Lower lobe of right lung (tissue), 2 donors: ENCODE measurements around the gene LLCFC1. TPM values are rescaled to one million over a fixed set of nuclear protein-coding genes. Genes with fewer than 3 reads are reported as not detected.

Experiments
- ATAC-seq, 2 donors: fragments of 200-7000 bp; cut with Tn5 transposase; one replicate each; pipeline ENCODE4 v1.9.1; 2020 to 2022; ENCODE audit warnings: mild to moderate bottlenecking in 2 of 2, moderate library complexity in 2 of 2
- DNase-seq: peaks from one replicate; pipeline ENCODE4 v3.0.0-alpha.2; 2020
- H3K27ac ChIP-seq: fragments of 200-600 bp; one replicate; pipeline ENCODE4 v1.8.0; 2022
- H3K27me3 ChIP-seq: fragments of 200-600 bp; one replicate; pipeline ENCODE4 v1.8.0; 2022; ENCODE audit warnings: low read depth
- H3K36me3 ChIP-seq: fragments of 200-600 bp; one replicate; pipeline ENCODE4 v1.8.0; 2022; ENCODE audit warnings: mild to moderate bottlenecking
- H3K4me1 ChIP-seq: fragments of 200-600 bp; one replicate; pipeline ENCODE4 v1.8.0; 2022
- H3K4me3 ChIP-seq: fragments of 200-600 bp; one replicate; pipeline ENCODE4 v1.8.0; 2022; ENCODE audit warnings: mild to moderate bottlenecking
- H3K9me3 ChIP-seq: fragments of 200-600 bp; one replicate; pipeline ENCODE4 v1.8.0; 2022
- CTCF ChIP-seq: fragments of 200-600 bp; IDR thresholded peaks from one replicate; pipeline ENCODE4 v1.8.0; 2022; ENCODE audit warnings: antibody characterized with exemption, mild to moderate bottlenecking
- intact Hi-C: fragments of 100-400 bp; cut with DNase I; formaldehyde crosslinking; loops from one replicate; pipeline ENCODE4 v1.11.0; 2022
- total RNA-seq: library from RNA; stranded (reverse); fragmentation: NEBNext Ultra II Directional; extraction: Animal tissue kit (Norgen Biotek cat#: 25700); gene quantifications from one replicate; pipeline ENCODE4 v1.2.1, GENCODE V29; 2021
- donor health status: DM: no; HTN: yes; CAD: no; lungs with severe emphysema.

LLCFC1 gene
- total RNA-seq, 1 donor from 2014 or later: not detected

- Histone ChIP-seq H3K9me3 (no peaks in the 10 kb centered on the region), H3K36me3 (no peaks in the 10 kb centered on the region), H3K4me1 (no peaks in the 10 kb centered on the region), H3K27ac (no peak overlapping the region), H3K27me3 (no peaks in the 10 kb centered on the region), H3K4me3 (no peak overlapping the region)
- peak; percentile 69 to 80 for ATAC-seq
- no peak for TF ChIP-seq CTCF
- peak; percentile 54 for DNase-seq
- intact Hi-C loops: no loop called here
These were observed 40.7 kb upstream of the LLCFC1 start for GRCh38 chr7:142898377-142899170.

GRCh38 chr7:142899661-142900060 is 39.6 kb upstream of the LLCFC1 start:
- ATAC-seq (no peak), DNase-seq (no peak)
- Histone ChIP-seq H3K4me1 (no peaks in the 10 kb centered on the region), H3K27me3 (no peaks in the 10 kb centered on the region), H3K9me3 (peaks cover 4% of the 10 kb centered on the region), H3K27ac (no peak overlapping the region), H3K4me3 (no peak overlapping the region), H3K36me3 (no peaks in the 10 kb centered on the region)
- intact Hi-C loops: no loop called here
- no peak for TF ChIP-seq CTCF

GRCh38 chr7:142901426-142902259 is 37.6 kb upstream of the LLCFC1 start:
- no peaks in the 10 kb centered on the region for H3K4me1 ChIP-seq
- no peak overlapping the region for H3K27ac ChIP-seq

GRCh38 chr7:142904128-142904527 is 35.2 kb upstream of the LLCFC1 start:
- H3K27me3 ChIP-seq: no peaks in the 10 kb centered on the region
- no peaks in the 10 kb centered on the region for H3K36me3 ChIP-seq
- TF ChIP-seq CTCF: no peak
- DNase-seq: no peak
- H3K4me1 ChIP-seq: no peaks in the 10 kb centered on the region
- H3K27ac ChIP-seq: no peak overlapping the region
- intact Hi-C loops: no loop called here
- peaks cover 4% of the 10 kb centered on the region for H3K9me3 ChIP-seq
- ATAC-seq: no peak
- H3K4me3 ChIP-seq: no peak overlapping the region

More at GRCh38 chr7:142901426-142902259, 37.6 kb upstream of the LLCFC1 start:
- peaks cover 4% of the 10 kb centered on the region for H3K9me3 ChIP-seq
- no peak for TF ChIP-seq CTCF
- DNase-seq: no peak
- no peak for ATAC-seq
- H3K36me3 ChIP-seq: no peaks in the 10 kb centered on the region
- H3K27me3 ChIP-seq: no peaks in the 10 kb centered on the region
- intact Hi-C loops: no loop called here
- no peak overlapping the region for H3K4me3 ChIP-seq

- H3K9me3 ChIP-seq: peaks cover 4% of the 10 kb centered on the region
- no peaks in the 10 kb centered on the region for H3K4me1 ChIP-seq
- ATAC-seq (no peak), DNase-seq (no peak)
- no peak overlapping the region for H3K27ac ChIP-seq
- intact Hi-C loops: no loop called here
- no peak overlapping the region for H3K4me3 ChIP-seq
- TF ChIP-seq CTCF: no peak
- H3K36me3 ChIP-seq: no peaks in the 10 kb centered on the region
- H3K27me3 ChIP-seq: no peaks in the 10 kb centered on the region
These were observed 33.5 kb upstream of the LLCFC1 start for GRCh38 chr7:142905759-142906158.
